ENCODE results near the gene ARHGEF16. TPM values are rescaled to one million over a fixed set of nuclear protein-coding genes. Genes with fewer than 3 reads are reported as not detected.
A peak's percentile ranks its signal among the peaks of the same experiment; 100 is the strongest.

Gene ARHGEF16
- total RNA-seq, 1 experiment from 2014 or later, result 4.7 TPM

DNA sequence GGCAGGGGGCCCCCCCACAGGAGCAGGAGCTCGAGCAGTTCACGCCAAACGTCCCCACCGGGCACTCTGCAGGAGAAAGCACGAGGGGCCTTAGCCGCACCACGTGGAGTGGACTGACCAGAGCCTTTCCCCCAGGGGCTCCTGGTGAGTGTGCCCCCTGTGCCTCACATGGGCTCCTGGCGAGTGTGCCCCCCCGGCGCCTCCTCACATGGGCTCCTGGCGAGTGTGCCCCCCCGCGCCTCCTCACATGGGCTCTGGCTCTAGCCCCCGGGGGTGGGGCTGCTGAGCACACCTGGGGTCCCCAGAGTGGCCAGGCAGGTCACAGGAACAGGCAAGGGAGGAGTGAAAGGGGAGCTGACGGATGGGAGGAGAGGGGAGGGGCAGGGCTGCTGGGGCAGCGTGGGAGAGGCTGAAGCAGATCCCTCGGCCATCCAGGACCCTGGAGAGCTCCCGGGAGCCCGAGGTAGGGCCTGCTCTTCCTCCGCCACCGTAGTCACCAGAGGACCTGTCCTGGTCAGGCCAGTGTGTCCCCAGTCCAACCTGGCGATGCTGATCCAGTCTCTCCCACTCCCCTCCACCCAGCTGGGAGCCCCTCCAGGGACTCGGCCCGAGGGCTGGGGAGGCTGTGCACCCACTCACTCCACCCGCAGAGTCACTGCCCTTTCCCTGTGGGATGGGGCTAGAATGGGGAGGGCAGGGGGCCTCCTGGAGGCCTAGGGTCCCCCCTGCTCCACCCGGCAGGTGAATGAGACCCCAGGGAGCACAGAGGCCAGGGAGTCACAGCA, 47.6 kb downstream of the ARHGEF16 start:
- DNase-seq (ENCODE audit: low read depth), result peak; percentile 75

GRCh38 chr1:3502641-3503524, 48.4 kb downstream of the ARHGEF16 start:
- no peak for DNase-seq (ENCODE audit: low read depth)

GRCh38 chr1:3503525-3503886, 49.0 kb downstream of the ARHGEF16 start:
- DNase-seq (ENCODE audit: low read depth), result no peak

GRCh38 chr1:3504151-3504821, 49.8 kb downstream of the ARHGEF16 start:
- DNase-seq (ENCODE audit: low read depth), result peak; percentile 95

GRCh38 chr1:3504822-3505153, 50.3 kb downstream of the ARHGEF16 start:
- DNase-seq (ENCODE audit: low read depth), result no peak

DNA sequence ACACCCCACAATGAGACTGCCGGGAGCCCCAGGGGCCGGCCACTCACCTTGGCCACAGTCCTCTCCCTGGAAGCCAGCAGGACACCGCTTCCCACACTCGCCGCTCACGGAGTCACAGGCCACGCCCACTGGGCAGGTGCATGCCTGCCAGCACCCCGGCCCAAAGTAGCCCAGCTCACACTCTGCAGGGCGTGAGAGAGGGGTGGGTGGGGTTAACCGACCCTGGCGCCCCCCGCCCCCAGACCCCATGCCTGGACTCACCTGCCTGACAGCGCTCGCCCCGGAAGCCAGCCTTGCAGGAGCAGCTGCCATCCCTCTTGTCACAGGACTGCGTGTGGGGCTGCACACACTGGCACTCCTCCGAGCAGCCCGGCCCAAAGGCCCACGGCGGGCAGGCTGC, 50.7 kb downstream of the ARHGEF16 start:
- no peak for DNase-seq (ENCODE audit: low read depth)

DNA sequence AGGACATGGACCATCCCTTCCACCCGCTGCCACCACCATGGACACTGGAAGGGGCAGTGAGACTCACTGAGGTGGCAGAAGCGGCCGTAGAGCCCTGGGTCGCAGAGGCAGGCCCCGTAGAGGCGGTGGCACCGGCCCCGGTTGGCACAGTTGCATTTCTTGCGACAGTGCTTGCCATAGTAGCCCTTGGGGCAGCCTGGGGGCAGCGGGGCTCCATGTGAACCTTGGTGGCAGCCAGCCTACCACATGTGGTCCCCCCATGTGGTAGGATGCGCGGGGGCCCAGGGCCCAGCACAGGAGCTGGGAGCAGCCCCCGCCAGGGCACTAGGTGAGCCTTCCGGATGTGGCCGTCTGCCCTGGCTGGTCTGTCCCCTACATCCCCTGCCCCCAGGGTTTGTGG, 51.6 kb downstream of the ARHGEF16 start:
- DNase-seq (ENCODE audit: low read depth), result no peak

- DNase-seq (ENCODE audit: low read depth), result no peak
Measured at GRCh38 chr1:3506943-3507342, 52.5 kb downstream of the ARHGEF16 start.

- no peak for DNase-seq (ENCODE audit: low read depth)
Measured at GRCh38 chr1:3507636-3508275, 53.3 kb downstream of the ARHGEF16 start.

DNA sequence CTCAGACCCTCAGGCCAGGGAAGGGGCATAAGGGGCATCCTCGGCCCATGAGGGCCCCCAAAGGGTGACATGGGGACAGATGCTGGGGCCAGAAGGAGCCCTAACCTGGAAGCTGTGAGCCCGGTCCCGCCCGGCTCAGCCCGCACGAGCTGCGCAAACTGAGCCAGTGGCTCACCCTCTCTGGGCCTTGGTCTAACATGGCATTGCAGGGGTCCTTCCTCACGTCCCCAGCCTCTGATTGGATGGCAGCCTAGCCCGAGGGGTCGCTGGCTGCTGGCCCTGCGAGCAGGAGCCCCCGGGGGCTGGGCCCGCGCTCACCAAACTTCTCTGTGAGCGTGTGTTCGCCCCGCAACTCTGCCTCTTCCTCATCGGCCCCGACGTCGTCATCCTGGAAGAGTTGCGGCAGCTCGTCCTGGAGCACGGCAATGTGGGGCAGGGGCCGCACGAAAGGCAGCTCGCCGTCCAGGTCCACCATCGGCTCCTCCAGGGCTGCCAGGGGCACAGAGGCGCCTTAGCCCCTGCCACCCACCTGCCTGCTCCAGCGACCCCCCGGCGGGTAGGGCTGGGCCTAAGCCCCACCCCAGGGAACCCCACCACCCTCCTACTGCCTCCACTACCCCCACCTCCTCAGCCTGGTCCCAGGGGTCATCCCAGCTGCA, 54.4 kb downstream of the ARHGEF16 start:
- DNase-seq (ENCODE audit: low read depth), result no peak

GRCh38 chr1:3509721-3510120, 55.3 kb downstream of the ARHGEF16 start:
- DNase-seq (ENCODE audit: low read depth), result no peak

GRCh38 chr1:3510136-3510955, 55.9 kb downstream of the ARHGEF16 start:
- DNase-seq (ENCODE audit: low read depth), result no peak

GRCh38 chr1:3510956-3511250, 56.4 kb downstream of the ARHGEF16 start:
- no peak for DNase-seq (ENCODE audit: low read depth)

- no peak for DNase-seq (ENCODE audit: low read depth)
Measured at GRCh38 chr1:3511306-3511705, 56.8 kb downstream of the ARHGEF16 start.

GRCh38 chr1:3511856-3512255, 57.4 kb downstream of the ARHGEF16 start:
- no peak for DNase-seq (ENCODE audit: low read depth)

DNA sequence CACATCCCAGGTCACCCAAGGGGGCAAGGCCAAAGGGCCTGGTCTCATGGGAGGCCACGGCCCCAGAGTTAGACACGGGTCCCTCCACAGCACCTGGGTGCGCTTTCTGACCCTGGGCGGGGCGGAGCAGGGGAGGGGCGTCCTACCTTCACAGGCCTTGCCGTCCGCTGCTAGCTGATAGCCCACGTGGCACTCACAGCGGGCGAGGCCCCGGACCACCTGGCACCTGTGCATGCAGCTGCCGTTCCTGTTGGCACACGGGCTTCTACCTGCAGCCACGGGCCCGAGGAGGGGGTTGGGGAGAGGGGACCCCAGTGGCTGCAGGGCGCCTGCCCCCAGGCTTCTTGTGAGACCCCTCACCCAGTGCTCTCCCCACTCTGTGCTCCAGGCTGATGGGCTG, 59.9 kb downstream of the ARHGEF16 start:
- DNase-seq (ENCODE audit: low read depth), result no peak

GRCh38 chr1:3515272-3515671, 60.8 kb downstream of the ARHGEF16 start:
- no peak for DNase-seq (ENCODE audit: low read depth)

GRCh38 chr1:3515774-3516480, 61.5 kb downstream of the ARHGEF16 start:
- peak; percentile 90 for DNase-seq (ENCODE audit: low read depth)

GRCh38 chr1:3516481-3516869, 62.0 kb downstream of the ARHGEF16 start:
- DNase-seq (ENCODE audit: low read depth), result no peak

All from Daoy (cell line).